Hindlimb muscle (tissue), 1 donor: ENCODE results near the gene CYP3A7. TPM values are rescaled to one million over a fixed set of nuclear protein-coding genes. Genes with fewer than 3 reads are reported as not detected.
"Not testable (repeated sequence)": the region's sequence is repeated elsewhere in the genome, so short reads cannot be mapped to it uniquely, and the experiment has no call there.

Experiments used
- DNase-seq: peaks from one replicate; pipeline ENCODE4 v3.0.0-alpha.2; 2013
- polyA plus RNA-seq: library from polyadenylated mRNA; unstranded; fragments of 120-200 nt; gene quantifications from one replicate; pipeline ENCODE4 v1.2.1, GENCODE V29; 2013; ENCODE audit not compliant: insufficient read length

The CYP3A7 gene
- polyA plus RNA-seq, 1 donor: not detected

GRCh38 chr7:99666013-99666395 is 69.0 kb downstream of the CYP3A7 start:
- DNase-seq: no peak

- DNase-seq: no peak
Measured at GRCh38 chr7:99665312-99666012, 69.5 kb downstream of the CYP3A7 start.

- DNase-seq: not testable (repeated sequence)
Measured at GRCh38 chr7:99657879-99658278, 77.1 kb downstream of the CYP3A7 start.

Other genes starting within 250 kb of the CYP3A7 start
- 10.4 TPM for gene ZNF394, start 234.9 kb downstream of the CYP3A7 start, polyA plus RNA-seq
- 10.2 TPM for gene ZKSCAN5, start 230.5 kb downstream of the CYP3A7 start, polyA plus RNA-seq
- 8.9 TPM for gene FAM200A, start 183.1 kb downstream of the CYP3A7 start, polyA plus RNA-seq
- gene ZNF655, start 176.6 kb downstream of the CYP3A7 start, polyA plus RNA-seq: 42.0 TPM
- 0.94 TPM for gene TMEM225B, start 136.9 kb downstream of the CYP3A7 start, polyA plus RNA-seq
- gene ZSCAN25, start 118.2 kb downstream of the CYP3A7 start, polyA plus RNA-seq: 11.0 TPM
- gene CYP3A5, start 55.2 kb downstream of the CYP3A7 start, polyA plus RNA-seq: 1.0 TPM
- not detected for gene CYP3A4, start 49.0 kb upstream of the CYP3A7 start, polyA plus RNA-seq
- not detected for gene CYP3A43, start 92.8 kb upstream of the CYP3A7 start, polyA plus RNA-seq
- not detected for gene OR2AE1, start 141.8 kb upstream of the CYP3A7 start, polyA plus RNA-seq
- gene TRIM4, start 184.3 kb upstream of the CYP3A7 start, polyA plus RNA-seq: 17.5 TPM
- 0.70 TPM for gene GJC3, start 194.4 kb upstream of the CYP3A7 start, polyA plus RNA-seq
- gene AZGP1, start 240.8 kb upstream of the CYP3A7 start, polyA plus RNA-seq: 1.2 TPM